A673 (cell line): Measurements from ENCODE around the gene RNF40. TPM values are rescaled to one million over a fixed set of nuclear protein-coding genes. Genes with fewer than 3 reads are reported as not detected.

Experiments
- BruUV-seq: library from RNA; stranded (reverse); fragments of 400-500 nt; replicated peaks from 2 replicates; lab custom pipeline; 2021; lab: Mats Ljungman, UMichigan
- CTCF ChIA-PET: fragments of 300-600 bp; sonication (Branson Sonifier 250); formaldehyde crosslinking; loops from one replicate; lab custom pipeline; 2022; ENCODE audit warnings: antibody characterized with exemption; lab: Charles Lee
- POLR2A ChIA-PET: fragments of 300-600 bp; sonication (Branson Sonifier 250); formaldehyde crosslinking; loops from one replicate; lab custom pipeline; 2022; ENCODE audit warnings: antibody characterized with exemption; ENCODE audit not compliant: low non-redundant PET; lab: Charles Lee
- DNase-seq: peaks from one replicate; pipeline ENCODE4 v3.0.0-alpha.2; 2015; ENCODE audit warnings: low spot score
- H3K27ac ChIP-seq: fragments of 200-600 bp; sonication (generic); 2 replicates; pipeline ENCODE4 v1.5.1; 2016; ENCODE audit warnings: mixed run types, low read depth, mild to moderate bottlenecking, mixed read lengths, antibody characterized with exemption, low read length; ENCODE audit not compliant: poor library complexity, severe bottlenecking
- H3K27me3 ChIP-seq: fragments of 200-600 bp; sonication (generic); replicated peaks from 2 replicates; pipeline ENCODE4 v1.6.1; 2017; ENCODE audit warnings: mixed run types, low read depth, mild to moderate bottlenecking, mixed read lengths, antibody characterized with exemption, low read length; ENCODE audit not compliant: insufficient read depth, poor library complexity
- H3K36me3 ChIP-seq: fragments of 200-600 bp; sonication (generic); 2 replicates; pipeline ENCODE4 v1.6.1; 2016; ENCODE audit warnings: mixed run types, mild to moderate bottlenecking, mixed read lengths, antibody characterized with exemption, low read length; ENCODE audit not compliant: insufficient read depth, poor library complexity, severe bottlenecking
- H3K4me1 ChIP-seq: fragments of 200-600 bp; sonication (generic); 2 replicates; pipeline ENCODE4 v1.6.1; 2017; ENCODE audit warnings: mixed run types, mild to moderate bottlenecking, mixed read lengths, antibody characterized with exemption, low read length; ENCODE audit not compliant: insufficient read depth, poor library complexity, severe bottlenecking
- H3K4me3 ChIP-seq: fragments of 200-600 bp; sonication (generic); 2 replicates; pipeline ENCODE4 v1.5.1; 2016; ENCODE audit warnings: low read depth, mixed run types, mild to moderate bottlenecking, mixed read lengths, low read length; ENCODE audit not compliant: poor library complexity, severe bottlenecking
- H3K9me3 ChIP-seq: fragments of 200-600 bp; sonication (generic); 2 replicates; pipeline ENCODE4 v1.6.1; 2016; ENCODE audit warnings: mixed run types, low read depth, mild to moderate bottlenecking, mixed read lengths, antibody characterized with exemption, low read length; ENCODE audit not compliant: poor library complexity, severe bottlenecking
- EZH2 ChIP-seq: fragments of 200-600 bp; sonication (generic); IDR thresholded peaks from 2 replicates; pipeline ENCODE4 v1.6.1; 2017; ENCODE audit warnings: borderline replicate concordance, low read depth, mild to moderate bottlenecking, mixed read lengths, antibody characterized with exemption, low read length; ENCODE audit not compliant: poor library complexity, severe bottlenecking
- intact Hi-C: fragments of 100-400 bp; cut with micrococcal nuclease; formaldehyde crosslinking; loops from one replicate; pipeline ENCODE4 v1.10.0; 2022; ENCODE audit not compliant: unreplicated experiment
- total RNA-seq: library from RNA; stranded (reverse); gene quantifications from 2 replicates; pipeline ENCODE4 v1.2.3, GENCODE V29; 2021
- TF ChIP-seq, protein P1 (sequence below): fragments of 300-800, 200-600 bp; sonication (generic); conservative IDR thresholded peaks from 2 replicates; pipeline ENCODE4 v1.5.1; 2017; ENCODE audit warnings: low read depth, mild to moderate bottlenecking, antibody characterized with exemption, low read length, moderate library complexity, mixed read lengths

RNF40 gene
- total RNA-seq, 1 experiment from 2014 or later = 132 TPM

DNA sequence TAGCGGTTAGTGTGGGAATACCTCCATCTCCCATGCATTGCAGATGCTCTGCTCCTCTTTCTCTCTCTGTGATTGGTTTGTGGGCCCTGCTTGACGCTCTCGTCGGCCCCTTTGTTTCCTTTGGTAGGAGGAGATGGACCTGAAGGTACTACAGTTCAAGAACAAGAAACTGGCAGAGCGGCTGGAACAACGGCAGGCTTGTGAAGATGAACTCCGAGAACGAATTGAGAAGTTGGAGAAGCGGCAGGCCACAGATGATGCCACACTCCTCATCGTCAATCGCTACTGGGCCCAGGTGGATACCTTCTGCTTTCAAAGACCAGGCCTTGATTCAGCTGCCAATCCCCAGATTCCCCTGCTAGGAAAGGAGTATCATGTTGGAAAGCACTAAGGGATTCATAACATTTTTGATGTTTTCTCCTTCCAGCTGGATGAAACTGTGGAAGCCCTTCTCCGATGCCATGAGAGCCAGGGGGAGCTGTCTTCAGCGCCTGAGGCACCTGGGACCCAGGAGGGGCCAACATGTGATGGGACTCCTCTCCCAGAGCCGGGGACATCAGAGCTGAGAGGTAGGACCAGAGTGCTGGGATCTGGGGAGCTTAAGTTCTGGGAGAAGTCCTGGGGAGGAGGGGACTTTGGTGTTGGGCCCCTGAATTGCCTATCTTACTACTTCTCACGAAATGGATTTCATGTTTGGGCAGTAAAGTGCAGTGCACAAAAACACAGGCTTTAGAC lies 1.0 kb downstream of the RNF40 start:
- POLR2A ChIA-PET = no interaction called here
- TF ChIP-seq EZH2 = no peak
- TF ChIP-seq, protein P1, sequence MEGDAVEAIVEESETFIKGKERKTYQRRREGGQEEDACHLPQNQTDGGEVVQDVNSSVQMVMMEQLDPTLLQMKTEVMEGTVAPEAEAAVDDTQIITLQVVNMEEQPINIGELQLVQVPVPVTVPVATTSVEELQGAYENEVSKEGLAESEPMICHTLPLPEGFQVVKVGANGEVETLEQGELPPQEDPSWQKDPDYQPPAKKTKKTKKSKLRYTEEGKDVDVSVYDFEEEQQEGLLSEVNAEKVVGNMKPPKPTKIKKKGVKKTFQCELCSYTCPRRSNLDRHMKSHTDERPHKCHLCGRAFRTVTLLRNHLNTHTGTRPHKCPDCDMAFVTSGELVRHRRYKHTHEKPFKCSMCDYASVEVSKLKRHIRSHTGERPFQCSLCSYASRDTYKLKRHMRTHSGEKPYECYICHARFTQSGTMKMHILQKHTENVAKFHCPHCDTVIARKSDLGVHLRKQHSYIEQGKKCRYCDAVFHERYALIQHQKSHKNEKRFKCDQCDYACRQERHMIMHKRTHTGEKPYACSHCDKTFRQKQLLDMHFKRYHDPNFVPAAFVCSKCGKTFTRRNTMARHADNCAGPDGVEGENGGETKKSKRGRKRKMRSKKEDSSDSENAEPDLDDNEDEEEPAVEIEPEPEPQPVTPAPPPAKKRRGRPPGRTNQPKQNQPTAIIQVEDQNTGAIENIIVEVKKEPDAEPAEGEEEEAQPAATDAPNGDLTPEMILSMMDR = no peak
- peak overlapping the region; percentile 72 for H3K4me3 ChIP-seq
- no peaks in the 10 kb centered on the region for H3K9me3 ChIP-seq
- H3K27me3 ChIP-seq = no peaks in the 10 kb centered on the region
- CTCF ChIA-PET = no interaction called here
- no TSS peak for BruUV-seq
- intact Hi-C loops = no loop called here
- H3K4me1 ChIP-seq = peaks cover 10% of the 10 kb centered on the region
- H3K36me3 ChIP-seq = peaks cover 58% of the 10 kb centered on the region
- peak overlapping the region; percentile 83 for H3K27ac ChIP-seq
- DNase-seq = no peak

DNA sequence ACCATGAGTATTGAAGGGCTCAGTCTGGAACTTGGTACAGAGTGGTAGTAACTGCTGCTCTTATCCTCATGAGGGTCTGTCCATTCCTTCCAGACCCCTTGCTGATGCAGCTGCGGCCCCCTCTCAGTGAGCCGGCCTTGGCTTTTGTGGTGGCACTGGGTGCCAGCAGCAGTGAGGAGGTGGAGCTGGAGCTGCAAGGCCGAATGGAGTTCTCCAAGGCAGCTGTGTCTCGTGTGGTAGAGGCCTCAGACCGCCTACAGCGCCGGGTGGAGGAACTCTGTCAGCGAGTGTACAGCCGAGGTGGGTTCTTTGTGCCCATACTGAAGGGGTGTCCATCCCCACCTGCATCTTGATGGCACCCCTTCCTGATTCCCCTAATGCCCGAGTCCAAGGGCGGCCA lies 2.0 kb downstream of the RNF40 start:
- Histone ChIP-seq H3K4me1 (peaks cover 10% of the 10 kb centered on the region), H3K4me3 (no peak overlapping the region), H3K27ac (no peak overlapping the region), H3K9me3 (no peaks in the 10 kb centered on the region), H3K27me3 (no peaks in the 10 kb centered on the region), H3K36me3 (peaks cover 67% of the 10 kb centered on the region)
- no TSS peak for BruUV-seq
- ChIA-PET POLR2A (no interaction called here), CTCF (no interaction called here)
- DNase-seq = no peak
- intact Hi-C loops = no loop called here
- TF ChIP-seq, protein P1 = no peak
- TF ChIP-seq EZH2 = no peak

DNA sequence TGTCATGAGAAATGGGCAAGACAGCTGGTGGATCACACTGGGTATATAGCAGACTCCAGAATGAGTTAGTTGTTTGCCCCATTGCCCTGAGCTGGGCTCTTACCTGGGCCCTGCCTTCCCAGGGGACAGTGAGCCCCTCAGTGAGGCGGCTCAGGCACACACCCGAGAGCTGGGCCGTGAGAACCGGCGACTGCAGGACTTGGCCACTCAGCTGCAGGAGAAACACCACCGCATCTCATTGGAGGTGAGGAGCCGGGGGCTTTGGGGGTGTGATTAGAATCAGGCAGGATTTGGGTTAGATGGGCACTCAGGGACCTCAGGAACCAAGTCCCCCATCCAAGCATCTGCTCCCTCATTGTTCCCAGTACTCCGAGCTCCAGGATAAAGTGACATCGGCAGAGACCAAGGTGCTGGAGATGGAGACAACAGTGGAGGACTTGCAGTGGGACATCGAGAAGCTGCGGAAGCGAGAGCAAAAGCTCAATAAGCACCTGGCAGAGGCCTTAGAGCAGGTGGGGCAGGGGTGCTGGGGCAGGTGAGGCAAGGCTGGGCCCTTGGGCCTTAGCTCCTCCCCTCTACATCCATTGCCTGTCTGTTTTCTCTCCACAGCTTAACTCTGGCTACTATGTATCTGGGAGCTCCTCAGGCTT lies 2.8 kb downstream of the RNF40 start:
- Histone ChIP-seq H3K9me3 (no peaks in the 10 kb centered on the region), H3K36me3 (peaks cover 70% of the 10 kb centered on the region), H3K4me1 (peaks cover 10% of the 10 kb centered on the region), H3K4me3 (no peak overlapping the region), H3K27ac (no peak overlapping the region), H3K27me3 (no peaks in the 10 kb centered on the region)
- DNase-seq = no peak
- POLR2A ChIA-PET = no interaction called here
- CTCF ChIA-PET = no interaction called here
- no TSS peak for BruUV-seq
- TF ChIP-seq, protein P1 = no peak
- TF ChIP-seq EZH2 = no peak
- intact Hi-C loops = no loop called here
